Daoy (cell line): ENCODE measurements around the gene UBR4. TPM values are rescaled to one million over a fixed set of nuclear protein-coding genes. Genes with fewer than 3 reads are reported as not detected.
A peak's percentile ranks its signal among the peaks of the same experiment; 100 is the strongest.

ENCODE experiments used
- DNase-seq: peaks from one replicate; pipeline ENCODE4 v3.0.0-alpha.2; 2015; ENCODE audit warnings: low read depth
- total RNA-seq: library from RNA; depleted of rRNA; stranded (reverse); fragments of >200 nt; shearing (Covaris generic); gene quantifications from 2 replicates; pipeline ENCODE4 v1.2.3, GENCODE V29; 2014

UBR4 gene
- total RNA-seq, 1 experiment from 2014 or later: 49.0 TPM

- no peak for DNase-seq
These were observed 118.7 kb downstream of the UBR4 start for GRCh38 chr1:19091196-19091953.

DNA sequence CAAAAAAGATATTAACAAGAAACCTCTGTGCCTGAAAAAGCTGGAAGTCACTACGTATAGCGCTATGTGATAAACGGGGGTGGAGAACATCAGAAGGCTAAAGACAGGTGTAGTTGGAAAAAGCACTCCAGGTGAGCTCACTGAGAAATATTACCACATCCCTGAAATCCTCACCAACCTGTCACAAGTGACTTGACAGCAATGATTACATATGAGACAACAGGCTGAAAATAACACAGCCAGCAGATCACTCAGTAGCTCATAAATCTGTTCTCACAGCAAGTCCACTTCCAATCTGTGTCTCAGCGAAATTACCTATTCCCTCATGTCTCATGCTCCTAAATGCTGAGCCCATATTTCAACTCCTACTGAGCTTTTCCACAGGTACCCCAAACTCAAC is 120.5 kb downstream of the UBR4 start:
- DNase-seq: no peak

- no peak for DNase-seq
These were observed 121.2 kb downstream of the UBR4 start for GRCh38 chr1:19088717-19089442.

DNA sequence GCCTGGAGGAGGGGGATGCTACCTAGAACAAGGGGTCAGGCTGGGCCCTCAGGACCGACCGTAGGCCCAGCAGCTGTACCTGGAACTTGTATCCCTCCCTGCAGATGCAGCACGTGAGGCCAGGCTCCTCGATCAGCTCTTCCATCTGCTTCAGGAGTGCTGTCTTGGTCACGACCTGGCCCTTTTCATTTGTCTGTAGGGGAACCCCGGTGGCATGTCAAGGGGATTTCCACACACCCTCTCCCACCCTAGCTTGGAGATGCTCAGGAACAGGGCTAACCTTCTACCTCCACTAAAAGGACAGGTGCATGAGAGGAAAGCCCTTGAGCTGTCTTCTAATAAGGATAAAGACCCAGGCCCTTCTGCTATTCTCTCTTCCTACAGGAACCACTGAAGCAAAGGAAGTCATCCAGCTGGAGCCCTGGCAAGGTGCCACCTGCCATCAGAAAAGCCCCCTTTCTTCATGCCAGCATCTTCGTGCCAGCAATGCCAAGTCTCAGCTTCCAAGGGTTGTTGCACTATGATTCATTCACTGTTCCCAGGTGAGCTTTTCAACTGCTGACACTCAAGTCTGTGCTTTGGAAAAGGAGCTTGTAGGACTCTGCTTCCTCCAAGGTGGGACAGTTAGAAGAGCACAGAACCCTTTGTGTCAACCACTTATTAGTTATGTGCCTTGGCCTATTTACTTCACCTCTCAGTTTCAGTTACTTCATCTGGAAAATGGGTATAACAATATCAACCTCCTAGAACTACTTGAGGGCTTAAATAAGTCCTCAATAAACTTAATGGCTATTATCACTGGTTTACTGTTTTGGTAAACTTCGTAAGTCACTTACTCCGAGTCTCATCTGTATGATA is 122.1 kb downstream of the UBR4 start:
- no peak for DNase-seq

GRCh38 chr1:19087017-19087736 is 122.9 kb downstream of the UBR4 start:
- DNase-seq: no peak

GRCh38 chr1:19086176-19086875 is 123.7 kb downstream of the UBR4 start:
- DNase-seq: no peak

DNA sequence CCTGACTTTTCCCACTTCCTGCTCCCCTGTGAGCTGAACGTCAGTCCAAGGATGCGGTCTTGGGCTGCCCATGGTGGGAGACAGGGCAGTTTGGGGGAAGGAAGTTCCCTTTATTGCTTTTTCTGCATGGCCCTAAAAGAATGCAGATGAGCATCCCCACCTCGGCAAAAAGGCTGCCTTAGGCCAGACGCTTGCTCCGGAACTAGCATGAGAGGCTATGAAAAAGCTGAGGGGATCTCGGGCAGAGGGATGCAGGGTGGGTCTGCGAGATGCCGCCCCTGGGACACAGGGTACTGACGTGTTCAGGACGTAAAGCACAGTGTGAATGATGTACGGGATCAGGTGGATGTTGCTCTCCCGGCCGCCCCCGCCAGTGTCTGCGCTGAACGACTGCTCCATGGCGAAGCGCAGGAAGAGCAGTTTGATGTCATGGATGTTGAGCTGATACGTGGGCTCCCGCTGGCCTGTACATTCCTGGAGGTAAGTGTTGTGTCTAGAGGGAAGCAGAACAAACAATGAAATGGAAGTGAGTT is 125.8 kb downstream of the UBR4 start:
- no peak for DNase-seq

DNA sequence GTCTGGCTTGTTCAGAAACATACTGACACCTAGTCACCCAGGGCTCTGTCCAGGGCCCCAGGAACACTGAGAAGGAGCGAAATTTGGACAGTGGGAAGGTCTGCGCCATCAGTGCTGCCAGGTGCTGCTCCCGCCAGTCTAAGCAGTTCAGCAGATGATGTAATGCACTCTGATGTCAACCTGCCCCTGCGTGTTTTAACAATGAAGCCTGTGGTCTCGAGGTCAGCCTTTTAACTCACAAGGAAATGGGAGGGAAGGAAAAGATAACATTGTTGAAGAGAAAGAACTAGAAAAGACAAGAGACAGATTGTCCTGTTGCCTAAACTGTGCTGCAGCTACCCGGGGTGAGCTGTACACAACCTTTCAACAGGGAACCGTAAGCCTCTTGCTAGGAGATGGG is 127.0 kb downstream of the UBR4 start:
- no peak for DNase-seq

DNA sequence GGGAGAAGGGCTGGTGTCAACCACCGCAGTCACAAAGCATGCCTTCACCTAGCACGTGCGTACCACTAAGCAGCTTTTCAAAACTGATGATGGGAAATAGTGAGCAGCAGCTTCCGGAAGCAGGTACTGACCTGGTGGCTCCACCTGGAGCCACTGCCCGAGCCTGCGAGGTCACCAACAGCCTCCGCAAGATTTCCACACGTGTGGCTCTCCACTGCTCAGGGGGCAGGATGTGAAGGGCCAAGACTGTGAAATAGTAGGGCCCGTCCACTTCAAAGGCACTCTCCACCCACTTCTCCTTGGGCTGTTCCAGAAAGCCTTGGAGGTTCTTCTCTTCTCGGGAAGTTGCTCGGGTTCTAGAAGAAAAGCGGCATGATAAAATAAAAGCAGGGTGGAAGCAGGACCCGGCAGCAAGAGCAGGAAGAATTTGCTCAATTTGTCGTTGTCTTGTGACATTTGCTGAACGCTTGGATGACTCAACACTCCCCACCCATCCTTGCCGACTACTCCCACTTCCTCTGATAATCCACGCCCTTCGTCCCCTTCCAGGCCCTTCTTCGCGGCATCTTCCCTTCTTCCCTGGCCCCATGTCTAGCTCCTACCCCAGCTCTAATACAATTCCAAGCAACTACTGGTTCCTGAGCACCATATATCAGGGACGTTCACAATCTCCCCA is 128.7 kb downstream of the UBR4 start:
- peak; percentile 46 for DNase-seq

DNA sequence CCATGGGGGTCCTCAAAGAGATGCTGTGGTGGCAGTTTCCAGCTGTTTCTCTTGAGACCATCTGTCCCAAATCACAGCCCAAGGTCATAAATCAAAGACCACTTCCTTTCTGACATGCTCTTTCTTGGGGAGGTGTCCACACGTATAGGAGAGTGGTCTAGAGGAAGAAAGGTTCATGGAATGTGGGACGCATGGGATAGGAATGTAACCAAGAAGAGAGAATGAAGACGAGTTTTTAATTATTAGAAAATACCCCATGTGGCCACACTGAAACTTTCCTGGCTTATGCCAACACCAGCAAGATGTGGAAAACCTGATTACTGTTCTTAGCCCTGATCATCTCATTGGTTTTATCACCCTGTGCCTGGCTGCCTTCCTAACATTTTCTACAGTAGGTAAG is 129.3 kb downstream of the UBR4 start:
- no peak for DNase-seq

- no peak for DNase-seq
These were observed 130.3 kb downstream of the UBR4 start for GRCh38 chr1:19079541-19080472.

DNA sequence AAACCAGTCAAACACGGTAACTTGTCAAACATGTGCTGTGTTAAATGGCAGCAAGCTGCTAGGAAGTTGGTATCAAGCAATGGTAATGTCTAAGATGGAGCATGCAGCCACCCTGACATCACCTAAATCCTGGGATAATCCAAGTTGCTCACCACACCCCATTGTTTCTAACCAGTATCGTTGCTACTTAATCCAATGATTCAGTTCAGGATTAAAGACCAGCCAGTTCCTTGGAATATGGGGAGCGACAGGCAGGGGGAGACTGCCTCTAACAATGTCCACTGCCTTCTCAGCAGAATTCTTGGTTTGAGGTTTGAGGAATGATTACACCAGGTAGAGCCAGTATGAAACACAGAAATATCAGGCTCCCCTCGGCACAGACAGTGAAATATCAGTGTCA is 131.5 kb downstream of the UBR4 start:
- no peak for DNase-seq

DNA sequence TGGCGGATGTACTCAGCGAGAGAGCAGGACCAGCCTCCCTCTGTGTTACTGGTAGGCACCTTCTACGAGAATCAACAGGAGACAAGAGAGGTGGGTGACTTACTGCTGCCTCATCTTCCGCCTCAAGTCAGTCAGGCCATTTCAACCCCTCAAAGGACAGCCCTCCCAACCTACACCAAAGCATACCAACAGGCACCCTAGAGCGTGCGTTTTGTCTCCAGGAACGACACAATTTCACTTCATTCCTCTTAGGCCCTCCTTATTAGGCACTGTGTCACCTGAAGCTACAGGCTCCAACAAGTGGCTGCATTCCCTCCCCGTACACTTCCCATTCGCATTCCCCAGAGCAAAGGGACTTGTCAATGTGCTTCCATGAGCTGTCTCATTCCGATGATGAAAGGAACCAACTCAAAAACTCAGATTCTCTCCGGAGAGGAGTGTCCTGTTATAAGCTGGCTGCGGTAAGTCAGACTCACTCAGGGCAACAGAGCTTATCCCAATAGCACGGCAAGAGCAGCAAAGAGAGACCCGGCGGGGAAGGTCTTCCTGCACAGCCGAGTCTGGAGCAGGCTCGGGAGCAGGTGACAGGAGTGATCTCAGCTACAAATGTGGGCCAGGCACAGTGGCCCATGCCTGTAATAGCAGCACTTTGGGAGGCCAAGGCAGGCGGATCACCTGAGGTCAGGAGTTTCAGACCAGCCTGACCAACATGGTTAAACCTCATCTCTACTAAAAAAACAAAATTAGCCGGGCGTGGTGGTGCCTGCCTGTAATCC is 133.0 kb downstream of the UBR4 start:
- no peak for DNase-seq

DNA sequence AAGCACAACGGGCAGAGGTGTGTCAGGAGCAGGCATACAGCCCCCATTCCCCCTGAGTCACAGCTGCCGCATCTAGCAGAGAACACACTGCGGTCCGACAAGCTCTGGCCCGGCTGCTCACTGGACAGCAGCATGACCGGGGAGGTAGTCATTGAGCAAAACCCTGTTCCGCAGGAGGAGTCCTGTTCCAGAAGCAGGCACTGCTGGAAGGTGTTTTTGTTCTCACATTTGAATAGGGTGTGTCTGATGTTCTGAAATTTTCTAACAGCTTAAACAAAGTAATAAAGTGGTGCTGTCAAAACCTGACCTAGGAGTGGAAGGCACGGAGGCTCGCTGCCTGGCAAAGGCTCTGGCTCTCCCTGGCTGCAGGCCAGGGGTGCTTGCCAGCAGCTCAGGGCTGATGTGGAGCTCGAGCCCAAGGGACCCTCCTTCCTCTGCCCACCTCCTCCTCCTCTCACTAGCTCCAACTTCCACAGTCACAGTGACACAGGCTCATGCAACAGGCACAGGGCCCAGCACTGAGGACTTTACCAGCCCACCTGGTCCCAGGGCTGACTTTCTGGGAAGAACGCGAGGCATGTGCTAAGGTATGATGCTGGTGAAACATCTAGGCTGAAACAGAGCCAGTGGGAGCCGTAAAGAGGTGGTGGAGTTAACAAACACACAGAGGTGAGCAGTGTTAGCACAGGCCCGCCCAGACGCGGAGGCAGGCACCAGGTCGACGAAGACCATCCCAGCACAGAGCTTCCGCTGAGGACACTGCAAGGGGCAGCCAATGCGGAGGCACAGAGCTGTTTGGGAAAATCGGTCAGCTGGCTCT is 135.0 kb downstream of the UBR4 start:
- no peak for DNase-seq

GRCh38 chr1:19074361-19074901 is 135.6 kb downstream of the UBR4 start:
- DNase-seq: no peak

DNA sequence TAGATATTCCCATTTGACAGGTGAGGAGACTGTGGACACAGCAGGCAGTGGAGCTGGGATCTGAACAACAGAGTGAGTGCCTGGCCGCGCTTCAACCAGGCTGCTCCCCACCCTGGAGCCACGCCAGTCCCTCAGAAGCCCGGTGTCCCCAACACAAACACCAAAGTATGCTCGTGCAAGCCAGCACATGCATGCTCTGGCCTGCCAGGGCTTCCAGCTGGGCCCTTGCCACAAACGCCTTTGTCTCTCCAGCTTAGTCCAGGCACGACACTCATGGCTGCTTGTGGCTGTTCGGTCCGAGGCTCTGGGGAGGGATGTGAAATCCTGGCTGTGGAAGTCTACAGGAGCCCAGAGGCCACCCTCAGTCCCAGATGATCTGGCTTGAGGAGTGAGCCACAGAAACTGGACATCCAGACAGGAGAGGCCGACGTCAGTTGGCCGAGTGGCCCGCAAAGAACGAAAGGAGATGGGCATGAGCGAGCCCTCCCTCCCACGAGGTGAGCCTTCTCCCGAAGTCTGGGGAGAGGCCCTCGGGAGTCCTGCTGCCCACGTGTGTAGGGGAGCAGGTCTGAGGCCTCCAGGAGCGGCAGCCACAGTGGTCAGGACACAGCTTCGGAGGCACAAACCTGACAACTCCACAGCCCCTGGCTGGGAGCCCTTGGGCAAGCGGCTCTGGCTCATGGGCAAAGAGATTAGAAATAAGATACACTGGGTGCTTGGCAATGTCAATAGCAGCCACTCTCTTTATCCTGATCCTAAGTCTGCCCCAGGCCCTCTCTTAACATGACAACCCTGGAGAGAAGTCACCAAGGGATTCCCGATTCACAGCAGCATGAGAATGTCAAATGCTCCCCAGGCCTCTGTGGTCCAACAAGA is 136.5 kb downstream of the UBR4 start:
- DNase-seq: no peak
